Small intestine (tissue), 16 donors: ENCODE data around the gene RPGRIP1. TPM values are rescaled to one million over a fixed set of nuclear protein-coding genes. Genes with fewer than 3 reads are reported as not detected.

Experiments
- DNase-seq, 2 donors: peaks; one replicate each; pipeline versions ENCODE4 v3.0.0 to v3.0.0-alpha.2; 2013
- FAIRE-seq: peaks from 2 replicates; lab custom pipeline; 2012; peaks lifted over from hg19 to GRCh38; lab: Jason Lieb, UNC
- H3K27ac ChIP-seq, 3 donors: one replicate each; pipeline ENCODE4 v1.5.1; 2013; ENCODE audit warnings: low read length in 2 of 3, mild to moderate bottlenecking in 2 of 3, control low read depth in 1 of 3, inconsistent platforms in 1 of 3, low read depth in 1 of 3, moderate library complexity in 1 of 3
- H3K27me3 ChIP-seq, 3 donors: one replicate each; pipeline ENCODE4 v1.6.1; 2013; ENCODE audit warnings: low read length in 3 of 3, inconsistent platforms in 1 of 3; ENCODE audit not compliant: control insufficient read depth in 3 of 3, insufficient read depth in 3 of 3
- H3K36me3 ChIP-seq, 3 donors: one replicate each; pipeline ENCODE4 v1.6.1; 2013; ENCODE audit warnings: low read length in 3 of 3, inconsistent platforms in 1 of 3, low read depth in 1 of 3, mild to moderate bottlenecking in 1 of 3, moderate library complexity in 1 of 3; ENCODE audit not compliant: control insufficient read depth in 3 of 3, insufficient read depth in 2 of 3
- H3K4me1 ChIP-seq, 3 donors: one replicate each; pipeline ENCODE4 v1.6.1; 2013; ENCODE audit warnings: low read length in 2 of 3, inconsistent platforms in 1 of 3, low read depth in 1 of 3, mild to moderate bottlenecking in 1 of 3, moderate library complexity in 1 of 3; ENCODE audit not compliant: control insufficient read depth in 3 of 3, insufficient read depth in 2 of 3
- H3K4me3 ChIP-seq, 3 donors: one replicate each; pipeline ENCODE4 v1.5.1; 2013; ENCODE audit warnings: low read length in 3 of 3, control low read depth in 1 of 3, inconsistent platforms in 1 of 3, low read depth in 1 of 3, mild to moderate bottlenecking in 1 of 3, moderate library complexity in 1 of 3
- H3K9me3 ChIP-seq, 2 donors: one replicate each; pipeline ENCODE4 v1.6.1; 2013; ENCODE audit warnings: low read depth in 1 of 2, low read length in 1 of 2; ENCODE audit not compliant: control insufficient read depth in 2 of 2, insufficient read depth in 1 of 2
- WGBS, 3 donors: extraction: QIAGEN DNeasy Blood & Tissue Kit; methylation state at CpG; one replicate each; pipeline ENCODE4 v1.1.7; 2013; 5-methylcytosine and 5-hydroxymethylcytosine counted together
- long read RNA-seq, 10 donors: transcript quantifications; one replicate each; lab custom pipeline, GENCODE V29; 2026
- polyA plus RNA-seq, 4 donors: library from polyadenylated mRNA; stranded (reverse) in 3 of 4; unstranded in 1 of 4; fragments of 200-250 nt in 3 of 4; fragments of 120-200 nt in 1 of 4; gene quantifications; one replicate each; pipeline versions ENCODE4 v1.2.1 to v1.2.3, GENCODE V29; 2013
- donor health status: healthy with polysubstance abuse.
- donor health status: control.
- donor health status: control.
- donor health status: Bipolar disorder and iron deficiency.
- donor health status: healthy.

The RPGRIP1 gene
- polyA plus RNA-seq = under 1 TPM in 2 of 4 donors, not detected in 2; 0.44 to 0.73 TPM
- long read RNA-seq, donor 1 = 0 reads
- long read RNA-seq, donor 2, partial matches to known transcripts = 11 of 11 reads
- long read RNA-seq, donor 2, other reads (novel, unspliced or antisense) = 0 of 11 reads
- long read RNA-seq, donor 3 = 0 reads
- long read RNA-seq, donor 4 = 0 reads
- long read RNA-seq, donor 5 = 0 reads
- long read RNA-seq, donor 6, partial matches to known transcripts = 43 of 48 reads
- long read RNA-seq, donor 6, other reads (novel, unspliced or antisense) = 5 of 48 reads
- long read RNA-seq, donor 7 = 0 reads
- long read RNA-seq, donor 8 = 0 reads
- long read RNA-seq, donor 9 = 0 reads
- long read RNA-seq, donor 10, partial matches to known transcripts = 129 of 146 reads
- long read RNA-seq, donor 10, other reads (novel, unspliced or antisense) = 17 of 146 reads

DNA sequence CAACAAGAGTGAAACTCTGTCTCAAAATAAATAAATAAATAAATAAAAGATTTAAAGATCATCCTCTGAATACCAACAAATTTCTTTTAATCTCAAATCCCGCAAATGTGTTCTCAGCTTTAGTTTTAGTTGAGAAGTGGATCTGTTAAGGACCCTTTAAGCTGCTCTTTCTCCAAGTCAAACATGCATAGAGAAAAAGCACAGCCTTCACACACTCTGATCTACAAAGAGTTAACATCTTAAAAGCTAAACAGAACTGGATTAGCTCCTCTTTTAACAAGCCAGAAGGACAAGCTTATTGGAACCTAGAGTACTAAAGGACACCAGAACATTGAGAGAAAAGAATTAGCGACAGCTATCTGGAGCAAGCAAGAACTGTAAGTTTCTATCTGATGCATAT lies at the start of gene RPGRIP1:
Gene RPGRIP1 (plus strand): TSS at position 301 of the 400 bp plus-strand sequence. CDS start 7,894 bp downstream, outside the sequence.
- Histone ChIP-seq H3K4me1 (no peaks in the 10 kb centered on the region), H3K36me3 (no peaks in the 10 kb centered on the region), H3K9me3 (no peaks in the 10 kb centered on the region), H3K27ac (no peak within 1 kb of the TSS), H3K27me3 (no peaks in the 10 kb centered on the region), H3K4me3 (no peak within 1 kb of the TSS)
- FAIRE-seq = no peak
- 91 to 98% (median 92%) methylated on average over 2 of the region's 2 CpGs for WGBS, 3 donors
- no peak for DNase-seq

DNA sequence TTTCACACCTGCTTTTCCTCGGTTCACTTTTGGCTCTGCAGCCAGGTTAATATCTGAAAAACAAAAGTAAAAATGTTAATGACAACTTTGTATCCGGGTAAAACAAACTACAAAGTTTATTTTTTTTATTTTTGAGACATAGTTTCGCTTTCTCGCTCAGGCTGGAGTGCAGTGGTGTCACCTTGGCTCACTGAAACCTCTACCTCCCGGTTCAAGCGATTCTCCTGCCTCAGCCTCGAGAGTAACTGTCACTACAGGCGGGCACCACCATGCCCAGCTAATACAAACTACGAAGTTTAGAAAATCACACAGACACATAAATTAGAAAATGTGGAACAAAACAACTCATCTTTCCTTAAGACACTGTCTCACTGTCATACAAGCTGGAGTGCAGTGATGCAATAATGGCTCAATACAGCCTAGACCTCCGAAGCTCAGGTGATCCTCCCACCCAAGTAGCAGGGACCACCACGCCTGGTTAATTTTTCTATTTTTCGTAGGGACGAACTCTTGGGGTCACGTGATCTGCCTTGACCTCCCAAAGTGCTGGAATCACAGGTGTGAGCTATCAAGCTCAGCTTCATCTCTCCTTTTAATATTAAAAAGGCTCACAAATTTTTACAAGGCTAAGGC lies 48.7 kb upstream of the RPGRIP1 start:
- H3K27ac ChIP-seq = peak overlapping the region in 1 of 3 donors; percentile 20
- FAIRE-seq (no peak), DNase-seq (peak in 1 of 2 donors; percentile 17)
- WGBS, 3 donors = 65 to 78% (median 76%) methylated on average over 14 of the region's 14 CpGs
- H3K9me3 ChIP-seq = no peaks in the 10 kb centered on the region
- H3K4me1 ChIP-seq = no peaks in the 10 kb centered on the region
- H3K36me3 ChIP-seq = peaks cover 13 to 40% (median 24%) of the 10 kb centered on the region in 3 donors
- no peak overlapping the region for H3K4me3 ChIP-seq
- H3K27me3 ChIP-seq = no peaks in the 10 kb centered on the region

DNA sequence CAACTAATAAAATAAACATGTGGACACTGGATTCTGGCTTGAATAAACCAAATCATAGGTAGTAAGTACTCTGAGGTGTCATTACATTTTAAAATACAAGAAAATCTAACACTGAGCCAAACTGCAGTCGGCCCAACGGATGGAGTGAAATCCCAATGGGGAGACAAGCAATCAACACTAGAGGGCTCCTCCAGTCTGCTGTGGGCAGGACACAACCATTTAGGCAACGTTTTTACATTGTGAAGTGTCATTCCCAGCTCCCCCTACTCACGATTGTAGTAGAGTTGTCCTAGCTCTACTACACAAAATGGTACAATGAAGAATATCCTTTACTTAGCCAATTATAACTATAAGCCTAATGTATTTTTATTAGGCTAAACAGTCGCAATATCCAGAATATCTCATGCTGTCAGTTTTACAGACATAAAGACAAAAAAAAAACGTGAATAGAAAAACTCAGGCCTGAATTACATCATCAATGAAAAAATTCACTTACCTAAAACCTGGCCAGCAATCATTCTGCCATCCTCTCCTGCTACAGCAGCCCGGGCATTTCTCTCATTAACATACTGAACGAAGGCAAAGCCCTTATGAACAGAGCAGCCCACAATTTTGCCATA lies 46.3 kb upstream of the RPGRIP1 start:
- Histone ChIP-seq H3K36me3 (peaks cover 10 to 33% (median 17%) of the 10 kb centered on the region in 3 donors), H3K9me3 (no peaks in the 10 kb centered on the region), H3K4me1 (no peaks in the 10 kb centered on the region), H3K27me3 (no peaks in the 10 kb centered on the region), H3K27ac (no peak overlapping the region), H3K4me3 (no peak overlapping the region)
- 49 to 55% (median 55%) methylated on average over 8 of the region's 8 CpGs for WGBS, 3 donors
- DNase-seq (no peak), FAIRE-seq (no peak)

- no peaks in the 10 kb centered on the region for H3K4me1 ChIP-seq
- H3K27ac ChIP-seq = no peak overlapping the region
- H3K9me3 ChIP-seq = no peaks in the 10 kb centered on the region
- no peak overlapping the region for H3K4me3 ChIP-seq
- no peak for FAIRE-seq
- peaks cover 7 to 33% (median 15%) of the 10 kb centered on the region in 3 donors for H3K36me3 ChIP-seq
- no peaks in the 10 kb centered on the region for H3K27me3 ChIP-seq
- WGBS, 3 donors = 83 to 84% (median 84%) methylated on average over 5 of the region's 5 CpGs
- no peak for DNase-seq
Observed at GRCh38 chr14:21234112-21234511, 45.8 kb upstream of the RPGRIP1 start.

DNA sequence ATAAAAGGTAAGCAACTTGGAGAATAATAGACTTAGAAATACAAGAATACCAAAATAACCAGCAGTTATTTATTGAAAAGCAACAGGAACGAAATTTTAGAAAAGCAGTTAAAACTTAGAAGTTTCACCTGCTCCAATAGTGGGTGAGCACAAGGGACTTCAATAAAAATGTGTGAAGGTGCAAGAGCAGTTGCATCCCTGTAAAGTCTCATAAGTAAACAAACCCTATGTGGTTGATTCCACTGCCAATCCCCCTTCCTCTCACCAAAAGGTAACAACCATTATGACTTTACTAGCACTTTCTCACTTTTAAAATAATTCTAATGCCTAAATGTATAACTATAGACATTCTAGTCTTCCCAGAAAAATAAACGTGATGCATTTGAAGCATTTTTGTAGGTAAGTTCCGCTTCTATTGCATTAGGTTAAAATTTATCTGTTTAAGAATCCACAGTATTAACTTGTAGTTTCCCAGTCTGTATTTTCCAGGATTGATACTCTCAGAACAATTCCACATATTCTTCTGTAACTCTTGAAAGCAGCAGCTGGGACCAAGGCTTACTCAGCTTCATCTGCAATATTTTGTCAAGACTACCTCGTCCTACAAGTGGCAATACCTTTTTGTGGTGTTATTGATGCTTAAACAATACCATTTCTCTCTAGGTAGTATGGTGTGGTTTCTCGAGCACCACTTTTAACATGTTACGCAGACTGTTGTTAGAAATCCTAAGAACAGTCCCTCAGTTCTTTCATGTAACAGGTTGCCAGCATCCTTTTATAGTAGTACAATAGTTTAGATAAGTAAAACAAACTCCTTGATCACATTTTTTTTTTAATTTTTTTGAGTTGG lies 42.7 kb upstream of the RPGRIP1 start:
- FAIRE-seq = no peak
- Histone ChIP-seq H3K27ac (no peak overlapping the region), H3K9me3 (no peaks in the 10 kb centered on the region), H3K4me3 (no peak overlapping the region), H3K36me3 (peaks cover 2 to 35% (median 5%) of the 10 kb centered on the region in 3 donors), H3K4me1 (no peaks in the 10 kb centered on the region), H3K27me3 (no peaks in the 10 kb centered on the region)
- WGBS, 3 donors = 70 to 74% (median 73%) methylated on average over 6 of the region's 6 CpGs
- DNase-seq = no peak

DNA sequence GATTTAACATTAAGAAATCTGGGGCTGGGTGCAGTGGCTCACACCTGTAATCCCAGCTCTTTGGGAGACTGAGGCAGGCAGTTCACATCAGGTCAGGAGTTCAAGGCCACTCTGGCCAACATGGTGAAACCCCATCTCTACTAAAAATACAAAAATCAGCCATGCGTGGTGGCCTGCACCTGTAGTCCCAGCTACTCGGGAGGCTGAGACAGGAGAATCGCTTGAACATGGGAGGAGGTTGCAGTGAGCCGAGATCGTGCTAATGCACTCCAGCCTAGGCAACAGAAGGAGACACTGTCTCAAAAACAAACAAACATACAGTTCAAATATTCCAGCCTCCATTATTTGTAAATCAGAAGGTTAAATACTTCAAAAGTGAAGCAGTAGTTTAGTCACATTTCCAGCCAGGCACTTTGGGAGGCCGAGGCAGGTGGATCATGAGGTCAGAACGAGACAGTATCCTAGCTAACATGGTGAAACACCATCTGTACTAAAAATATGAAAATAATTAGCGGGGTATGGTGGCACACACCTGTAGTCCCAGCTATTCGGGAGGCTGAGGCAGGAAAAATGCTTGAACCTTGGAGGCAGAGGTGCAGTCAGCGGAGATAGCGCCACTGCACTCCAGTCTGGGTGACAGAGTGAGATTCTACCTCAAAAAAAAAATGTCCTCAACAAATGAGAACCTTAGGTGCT lies 40.9 kb upstream of the RPGRIP1 start:
- WGBS, 3 donors = 94 to 95% (median 95%) methylated on average over 11 of the region's 11 CpGs
- Histone ChIP-seq H3K27ac (no peak overlapping the region), H3K27me3 (no peaks in the 10 kb centered on the region), H3K4me3 (no peak overlapping the region), H3K4me1 (no peaks in the 10 kb centered on the region), H3K36me3 (peaks cover 2 to 29% (median 3%) of the 10 kb centered on the region in 3 donors), H3K9me3 (no peaks in the 10 kb centered on the region)
- FAIRE-seq = no peak
- DNase-seq = no peak

- DNase-seq (no peak), FAIRE-seq (no peak)
- H3K27me3 ChIP-seq = no peaks in the 10 kb centered on the region
- no peak overlapping the region for H3K27ac ChIP-seq
- H3K9me3 ChIP-seq = no peaks in the 10 kb centered on the region
- WGBS, 3 donors = 64 to 72% (median 64%) methylated on average over 2 of the region's 2 CpGs
- no peaks in the 10 kb centered on the region for H3K4me1 ChIP-seq
- H3K36me3 ChIP-seq = peaks cover 3 to 39% (median 3%) of the 10 kb centered on the region in 3 donors
- H3K4me3 ChIP-seq = no peak overlapping the region
Observed at GRCh38 chr14:21240417-21240816, 39.5 kb upstream of the RPGRIP1 start.
